SK-N-SH (cell line): ENCODE results near the gene BTRC. TPM values are rescaled to one million over a fixed set of nuclear protein-coding genes. Genes with fewer than 3 reads are reported as not detected.

ENCODE experiments used
- CTCF ChIA-PET: fragments of 300-600, 350-600 bp; formaldehyde crosslinking; extraction: SDS; loops from one replicate; lab custom pipeline; 2021; lab: Yijun Ruan, JAX
- POLR2A ChIA-PET: fragments of 350-600 bp; sonication (Branson Sonifier 250); formaldehyde crosslinking; extraction: SDS; loops from one replicate; lab custom pipeline; 2020; ENCODE audit warnings: antibody characterized with exemption, inconsistent platforms; lab: Yijun Ruan, JAX
- DNase-seq: peaks from one replicate; pipeline ENCODE4 v3.0.0; 2012
- H2AFZ ChIP-seq: fragments of 200-600 bp; sonication (generic); 2 replicates; pipeline ENCODE4 v1.8.1; 2016; ENCODE audit warnings: antibody characterized with exemption, mild to moderate bottlenecking, low read depth
- H3F3A ChIP-seq: fragments of 200-600 bp; sonication (generic); replicated peaks from 2 replicates; pipeline ENCODE3; 2016; ENCODE audit warnings: antibody characterized with exemption, mild to moderate bottlenecking; ENCODE audit not compliant: insufficient read depth
- H3K27ac ChIP-seq, 2 experiments: fragments of 200-500 bp in 1 of 2; fragments of 200-600 bp in 1 of 2; sonication (Bioruptor generic) in 1 of 2; sonication (generic), shearing (Covaris generic) in 1 of 2; 2 replicates each; pipeline versions ENCODE4 v1.5.1 to v1.6.1; 2014 to 2016; ENCODE audit warnings: low read depth in 2 of 2, inconsistent platforms in 1 of 2, low read length in 1 of 2, mild to moderate bottlenecking in 1 of 2, mixed read lengths in 1 of 2
- H3K27me3 ChIP-seq: fragments of 200-600 bp; sonication (generic), shearing (Covaris generic); 2 replicates; pipeline ENCODE4 v1.6.1; 2016; ENCODE audit warnings: mixed run types; ENCODE audit not compliant: insufficient read depth
- H3K36me3 ChIP-seq, 2 experiments: fragments of 200-500 bp in 1 of 2; fragments of 200-600 bp in 1 of 2; sonication (Bioruptor generic) in 1 of 2; sonication (generic) in 1 of 2; replicated peaks in 1 of 2; 2 replicates each; pipeline versions ENCODE3 to v1.5.1; 2014 to 2016; ENCODE audit warnings: low read length in 1 of 2, mild to moderate bottlenecking in 1 of 2; ENCODE audit not compliant: insufficient read depth in 2 of 2, control insufficient read depth in 1 of 2
- H3K4me1 ChIP-seq, 2 experiments: fragments of 200-500 bp in 1 of 2; fragments of 200-600 bp in 1 of 2; sonication (Bioruptor generic) in 1 of 2; sonication (generic), shearing (Covaris generic) in 1 of 2; 2 replicates each; pipeline versions ENCODE4 v1.5.1 to v1.6.1; 2014 to 2016; ENCODE audit warnings: low read depth in 1 of 2, low read length in 1 of 2, mixed run types in 1 of 2; ENCODE audit not compliant: insufficient read depth in 2 of 2, control insufficient read depth in 1 of 2
- H3K4me2 ChIP-seq: fragments of 200-600 bp; sonication (generic), shearing (Covaris generic); 2 replicates; pipeline ENCODE4 v1.6.1; 2017; ENCODE audit warnings: mixed run types
- H3K4me3 ChIP-seq, 2 experiments: fragments of 200-500 bp in 1 of 2; fragments of 200-600 bp in 1 of 2; sonication (Bioruptor generic) in 1 of 2; sonication (generic), shearing (Covaris generic) in 1 of 2; 2 replicates each; pipeline versions ENCODE4 v1.5.1 to v1.8.1; 2014 to 2016; ENCODE audit warnings: low read depth in 2 of 2, inconsistent platforms in 1 of 2, low read length in 1 of 2, mild to moderate bottlenecking in 1 of 2, mixed read lengths in 1 of 2, moderate library complexity in 1 of 2
- H3K79me2 ChIP-seq: fragments of 200-600 bp; sonication (generic); 2 replicates; pipeline ENCODE4 v1.8.1; 2017; ENCODE audit warnings: mild to moderate bottlenecking; ENCODE audit not compliant: insufficient read depth
- H3K9ac ChIP-seq: fragments of 200-600 bp; sonication (generic); 2 replicates; pipeline ENCODE4 v1.6.1; 2017; ENCODE audit warnings: mixed run types
- H3K9me2 ChIP-seq: fragments of 200-600 bp; sonication (generic); 2 replicates; pipeline ENCODE4 v1.6.1; 2017; ENCODE audit warnings: mixed run types
- H3K9me3 ChIP-seq: fragments of 200-600 bp; sonication (generic); 2 replicates; pipeline ENCODE4 v1.6.1; 2017; ENCODE audit warnings: mixed run types, mild to moderate bottlenecking, moderate library complexity
- H4K20me1 ChIP-seq: fragments of 200-600 bp; sonication (generic); 2 replicates; pipeline ENCODE4 v1.6.1; 2017; ENCODE audit warnings: mild to moderate bottlenecking, mixed run types; ENCODE audit not compliant: insufficient read depth
- ELF1 ChIP-seq: IDR thresholded peaks from 2 replicates; pipeline ENCODE4 v1.4.0; 2012
- EP300 ChIP-seq, 2 experiments: IDR thresholded peaks; 2 replicates each; pipeline versions ENCODE4 v1.4.0 to v1.6.1; 2012; ENCODE audit warnings: borderline replicate concordance in 1 of 2, low read depth in 1 of 2, low read length in 1 of 2
- EZH2phosphoT487 ChIP-seq: fragments of 200-600 bp; sonication (generic); IDR thresholded peaks from 2 replicates; pipeline ENCODE4 v1.6.1; 2017; ENCODE audit warnings: low read depth, mixed run types, mild to moderate bottlenecking, antibody characterized with exemption, moderate library complexity, borderline replicate concordance
- FOSL2 ChIP-seq: IDR thresholded peaks from 2 replicates; pipeline ENCODE4 v1.4.0; 2012; ENCODE audit warnings: low read depth, mild to moderate bottlenecking, moderate library complexity, borderline replicate concordance
- JUND ChIP-seq: IDR thresholded peaks from 2 replicates; pipeline ENCODE4 v1.4.0; 2012
- MEF2A ChIP-seq: IDR thresholded peaks from 2 replicates; pipeline ENCODE4 v1.4.0; 2012; ENCODE audit warnings: low read depth, borderline replicate concordance
- NRF1 ChIP-seq: IDR thresholded peaks from 2 replicates; pipeline ENCODE4 v1.6.1; 2012; ENCODE audit warnings: low read depth, mild to moderate bottlenecking, low read length
- RCOR1 ChIP-seq: fragments of 150-350 bp; IDR thresholded peaks from 2 replicates; pipeline ENCODE4 v1.6.1; 2017; ENCODE audit warnings: antibody characterized with exemption, low read length
- RXRA ChIP-seq: IDR thresholded peaks from 2 replicates; pipeline ENCODE4 v1.4.0; 2012; ENCODE audit warnings: low read depth, mild to moderate bottlenecking, borderline replicate concordance
- TAF1 ChIP-seq: IDR thresholded peaks from 2 replicates; pipeline ENCODE4 v1.6.1; 2012; ENCODE audit warnings: low read depth, mild to moderate bottlenecking, low read length, moderate library complexity, borderline replicate concordance
- TCF12 ChIP-seq: IDR thresholded peaks from 2 replicates; pipeline ENCODE4 v1.4.0; 2012
- WGBS: methylation state at CpG from one replicate; pipeline ENCODE4 v1.1.6; 2017; ENCODE audit warnings: low lambda C conversion rate; 5-methylcytosine and 5-hydroxymethylcytosine counted together
- polyA plus RNA-seq, 3 experiments: library from polyadenylated mRNA; depleted of rRNA; stranded (reverse); fragments of >200 nt; gene quantifications; 2 replicates each; pipeline ENCODE4 v1.2.3, GENCODE V29; 2012
- TF ChIP-seq, protein P1 (sequence below): IDR thresholded peaks from 2 replicates; pipeline ENCODE4 v1.4.0; 2012; ENCODE audit warnings: low read depth
- TF ChIP-seq, protein P2 (sequence below): fragments of 200-600 bp; sonication (generic); IDR thresholded peaks from 2 replicates; pipeline ENCODE4 v1.6.1; 2017; ENCODE audit warnings: antibody characterized with exemption, mild to moderate bottlenecking, moderate library complexity
- TF ChIP-seq, protein P3 (sequence below): IDR thresholded peaks from 2 replicates; pipeline ENCODE4 v1.4.0; 2012; ENCODE audit warnings: low read depth, borderline replicate concordance

Gene BTRC
- polyA plus RNA-seq, 1 of the 3 experiments (the other 2 are of a cell fraction), result 6.5 TPM

DNA sequence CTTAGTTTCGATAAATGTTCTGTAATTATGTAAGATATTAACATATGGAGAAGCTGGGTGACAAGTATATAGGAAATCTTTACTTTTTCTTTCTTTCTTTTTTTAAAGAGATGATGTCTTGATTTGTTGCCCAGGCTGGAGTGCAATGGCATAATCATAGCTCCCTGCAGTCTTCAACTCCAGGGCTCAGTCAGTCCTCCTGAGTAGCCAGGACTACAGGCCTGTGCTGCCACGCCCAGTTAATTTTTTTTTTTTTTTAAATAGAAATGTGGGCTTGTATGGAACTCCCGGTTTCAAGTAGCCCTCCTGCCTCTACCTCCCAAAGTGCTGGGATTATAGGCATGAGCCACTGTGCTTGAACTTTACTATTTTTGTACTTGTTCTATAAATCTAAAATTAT lies 122.4 kb downstream of the BTRC start (continued):
- TF ChIP-seq FOSL2 (no peak), EP300 (IDR thresholded peaks at IDR 0.05; ENCODE audit: borderline replicate concordance in 1 of 2, low read depth in 1 of 2, low read length in 1 of 2) (no peak)

DNA sequence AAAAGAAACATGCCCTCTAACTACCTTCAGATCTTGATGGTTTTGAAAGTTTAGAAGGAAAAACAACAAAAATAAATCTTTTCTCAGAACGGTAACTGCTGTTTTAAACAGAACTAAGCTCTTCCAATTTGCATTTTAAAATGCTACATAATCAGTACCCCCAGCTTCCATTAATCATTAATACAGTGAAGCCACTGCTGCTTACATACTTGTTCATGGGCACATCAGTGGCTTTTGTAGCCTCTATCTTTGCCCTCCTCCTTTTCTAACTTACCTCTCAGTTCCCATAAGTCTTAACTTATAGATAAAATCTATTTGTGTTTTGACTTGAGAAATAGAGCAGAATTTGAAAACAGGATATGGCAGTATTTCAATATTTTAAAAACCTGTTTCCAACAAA lies 125.0 kb downstream of the BTRC start:
- H3K4me3 ChIP-seq, result no peak overlapping the region
- H3K79me2 ChIP-seq, result no peaks in the 10 kb centered on the region
- no peak overlapping the region for H3K4me2 ChIP-seq
- H3K9me2 ChIP-seq, result no peaks in the 10 kb centered on the region
- no peaks in the 10 kb centered on the region for H3F3A ChIP-seq
- no peaks in the 10 kb centered on the region; a peak in 1 of 4 replicates for H3K4me1 ChIP-seq
- 84% methylated on average over 1 of the region's 1 CpG for WGBS
- TF ChIP-seq EZH2phosphoT487, result no peak
- no peaks in the 10 kb centered on the region for H3K9me3 ChIP-seq
- no peaks in the 10 kb centered on the region for H4K20me1 ChIP-seq
- DNase-seq, result no peak
- peaks cover 2 to 12% of the 10 kb centered on the region in 2 experiments for H3K36me3 ChIP-seq
- H2AFZ ChIP-seq, result no peak overlapping the region
- H3K27ac ChIP-seq, result no peak overlapping the region
- ChIA-PET CTCF (interaction anchor here (1.0 to 3.8 kb wide), 8 partner anchors 12 to 264 kb away, joined by 3 to 22 read pairs (median 3); no protein-coding TSS in a partner anchor), POLR2A (no interaction called here)
- H3K27me3 ChIP-seq, result no peaks in the 10 kb centered on the region
- no peak overlapping the region for H3K9ac ChIP-seq

GRCh38 chr10:101481256-101481655 lies 127.3 kb downstream of the BTRC start:
- H3K9ac ChIP-seq, result no peak overlapping the region
- peaks cover 0 to 8% of the 10 kb centered on the region in 2 experiments; a peak in 3 of 4 replicates for H3K4me1 ChIP-seq
- H3K27ac ChIP-seq, result no peak overlapping the region
- H3K4me2 ChIP-seq, result no peak overlapping the region
- no peak for DNase-seq
- H4K20me1 ChIP-seq, result no peaks in the 10 kb centered on the region
- no peaks in the 10 kb centered on the region for H3K9me2 ChIP-seq
- H3K36me3 ChIP-seq, result peaks cover 2 to 12% of the 10 kb centered on the region in 2 experiments
- H3K9me3 ChIP-seq, result no peaks in the 10 kb centered on the region
- H3F3A ChIP-seq, result no peaks in the 10 kb centered on the region
- ChIA-PET CTCF (interaction anchor here (0.9 to 9.2 kb wide), 3 partner anchors 14 to 266 kb away, joined by 3 to 81 read pairs (median 4); no protein-coding TSS in a partner anchor), POLR2A (no interaction called here)
- no peaks in the 10 kb centered on the region for H3K27me3 ChIP-seq
- H3K79me2 ChIP-seq, result no peaks in the 10 kb centered on the region
- H2AFZ ChIP-seq, result no peak overlapping the region
- TF ChIP-seq ELF1 (no peak), RXRA (no peak), FOSL2 (no peak), TCF12 (no peak), MEF2A (no peak), NRF1 (no peak), RCOR1 (no peak), TAF1 (no peak), JUND (no peak)
- TF ChIP-seq, protein P1, sequence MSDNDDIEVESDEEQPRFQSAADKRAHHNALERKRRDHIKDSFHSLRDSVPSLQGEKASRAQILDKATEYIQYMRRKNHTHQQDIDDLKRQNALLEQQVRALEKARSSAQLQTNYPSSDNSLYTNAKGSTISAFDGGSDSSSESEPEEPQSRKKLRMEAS, result no peak
- TF ChIP-seq, protein P2, sequence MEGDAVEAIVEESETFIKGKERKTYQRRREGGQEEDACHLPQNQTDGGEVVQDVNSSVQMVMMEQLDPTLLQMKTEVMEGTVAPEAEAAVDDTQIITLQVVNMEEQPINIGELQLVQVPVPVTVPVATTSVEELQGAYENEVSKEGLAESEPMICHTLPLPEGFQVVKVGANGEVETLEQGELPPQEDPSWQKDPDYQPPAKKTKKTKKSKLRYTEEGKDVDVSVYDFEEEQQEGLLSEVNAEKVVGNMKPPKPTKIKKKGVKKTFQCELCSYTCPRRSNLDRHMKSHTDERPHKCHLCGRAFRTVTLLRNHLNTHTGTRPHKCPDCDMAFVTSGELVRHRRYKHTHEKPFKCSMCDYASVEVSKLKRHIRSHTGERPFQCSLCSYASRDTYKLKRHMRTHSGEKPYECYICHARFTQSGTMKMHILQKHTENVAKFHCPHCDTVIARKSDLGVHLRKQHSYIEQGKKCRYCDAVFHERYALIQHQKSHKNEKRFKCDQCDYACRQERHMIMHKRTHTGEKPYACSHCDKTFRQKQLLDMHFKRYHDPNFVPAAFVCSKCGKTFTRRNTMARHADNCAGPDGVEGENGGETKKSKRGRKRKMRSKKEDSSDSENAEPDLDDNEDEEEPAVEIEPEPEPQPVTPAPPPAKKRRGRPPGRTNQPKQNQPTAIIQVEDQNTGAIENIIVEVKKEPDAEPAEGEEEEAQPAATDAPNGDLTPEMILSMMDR, result no peak
- TF ChIP-seq, protein P3, sequence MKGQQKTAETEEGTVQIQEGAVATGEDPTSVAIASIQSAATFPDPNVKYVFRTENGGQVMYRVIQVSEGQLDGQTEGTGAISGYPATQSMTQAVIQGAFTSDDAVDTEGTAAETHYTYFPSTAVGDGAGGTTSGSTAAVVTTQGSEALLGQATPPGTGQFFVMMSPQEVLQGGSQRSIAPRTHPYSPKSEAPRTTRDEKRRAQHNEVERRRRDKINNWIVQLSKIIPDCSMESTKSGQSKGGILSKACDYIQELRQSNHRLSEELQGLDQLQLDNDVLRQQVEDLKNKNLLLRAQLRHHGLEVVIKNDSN, result no peak
- no peak overlapping the region for H3K4me3 ChIP-seq
